Stimulated activated CD8-positive, alpha-beta memory T cell treated with anti-CD3 and anti-CD28 coated beads, Interleukin-4, amount 100 ng/mL, for 1 hour (primary cell): ENCODE measurements around the gene COL3A1.

ENCODE experiments used
- DNase-seq, 2 donors: peaks; one replicate each; pipeline ENCODE4 v3.0.0-alpha.2; 2020; ENCODE audit warnings: low read depth in 2 of 2, low spot score in 1 of 2

Gene COL3A1

GRCh38 chr2:189014449-189015138 is 40.4 kb downstream of the COL3A1 start:
- DNase-seq = no peak

GRCh38 chr2:189015359-189015758 is 41.2 kb downstream of the COL3A1 start:
- DNase-seq = no peak

GRCh38 chr2:189016311-189016861 is 42.2 kb downstream of the COL3A1 start:
- DNase-seq = no peak

- DNase-seq = no peak
Observed at GRCh38 chr2:189018631-189019030, 44.5 kb downstream of the COL3A1 start.

- DNase-seq = no peak
Observed at GRCh38 chr2:189020179-189020578, 46.0 kb downstream of the COL3A1 start.

GRCh38 chr2:189022053-189022481 is 47.9 kb downstream of the COL3A1 start:
- DNase-seq = no peak

GRCh38 chr2:189022492-189022891 is 48.3 kb downstream of the COL3A1 start:
- no peak for DNase-seq

- no peak for DNase-seq
Observed at GRCh38 chr2:189024901-189025618, 50.9 kb downstream of the COL3A1 start.

GRCh38 chr2:189037518-189037917 is 63.3 kb downstream of the COL3A1 start:
- no peak for DNase-seq

GRCh38 chr2:189045836-189046235 is 71.7 kb downstream of the COL3A1 start:
- DNase-seq = no peak

GRCh38 chr2:189046320-189046719 is 72.1 kb downstream of the COL3A1 start:
- DNase-seq = no peak

- no peak for DNase-seq
Observed at GRCh38 chr2:189047171-189047888, 73.2 kb downstream of the COL3A1 start.

GRCh38 chr2:189048189-189048588 is 74.0 kb downstream of the COL3A1 start:
- DNase-seq = no peak

GRCh38 chr2:189049709-189050164 is 75.6 kb downstream of the COL3A1 start:
- DNase-seq = no peak

GRCh38 chr2:189050165-189050712 is 76.1 kb downstream of the COL3A1 start:
- no peak for DNase-seq

GRCh38 chr2:189056200-189057106 is 82.3 kb downstream of the COL3A1 start:
- DNase-seq = no peak

- no peak for DNase-seq
Observed at GRCh38 chr2:189057316-189057715, 83.1 kb downstream of the COL3A1 start.

- no peak for DNase-seq
Observed at GRCh38 chr2:189060096-189060642, 86.0 kb downstream of the COL3A1 start.
